Mammary epithelial cell (primary cell): Measurements from ENCODE around the gene SPIN1.
"Not testable (repeated sequence)": the region's sequence is repeated elsewhere in the genome, so short reads cannot be mapped to it uniquely, and the experiment has no call there.

ENCODE experiments used
- CTCF ChIP-seq, 2 donors: IDR thresholded peaks in 1 of 2; conservative IDR thresholded peaks in 1 of 2; 2 replicates each; pipeline ENCODE4 v1.5.1; 2011 to 2012; ENCODE audit warnings: inconsistent platforms in 2 of 2, low read length in 2 of 2, mild to moderate bottlenecking in 2 of 2, control low read depth in 1 of 2, low read depth in 1 of 2; ENCODE audit not compliant: insufficient read depth in 1 of 2; ENCODE audit errors: extremely low read depth in 1 of 2
- EZH2 ChIP-seq: IDR thresholded peaks from 2 replicates; pipeline ENCODE4 v1.6.1; 2012; ENCODE audit warnings: low read length, inconsistent platforms, borderline replicate concordance

GRCh38 chr9:88350354-88350753 lies 37.9 kb upstream of the SPIN1 start:
- not testable (repeated sequence) for TF ChIP-seq CTCF (conservative IDR thresholded peaks at IDR 0.05 in 1 of 2, IDR thresholded peaks at IDR 0.05 in 1 of 2; ENCODE audit: extremely low read depth in 1 of 2, insufficient read depth in 1 of 2, low read depth in 1 of 2, low read length in 2 of 2); EZH2
